HG03558 (cell line): ENCODE measurements around the gene OR2B2.

Source experiments
- ATAC-seq: cut with Tn5 transposase; IDR thresholded peaks from one replicate; pipeline ENCODE4 v1.9.1; 2021; ENCODE audit warnings: moderate number of reproducible peaks; ENCODE audit not compliant: unreplicated experiment; ENCODE audit errors: extremely low read depth

Gene OR2B2

DNA sequence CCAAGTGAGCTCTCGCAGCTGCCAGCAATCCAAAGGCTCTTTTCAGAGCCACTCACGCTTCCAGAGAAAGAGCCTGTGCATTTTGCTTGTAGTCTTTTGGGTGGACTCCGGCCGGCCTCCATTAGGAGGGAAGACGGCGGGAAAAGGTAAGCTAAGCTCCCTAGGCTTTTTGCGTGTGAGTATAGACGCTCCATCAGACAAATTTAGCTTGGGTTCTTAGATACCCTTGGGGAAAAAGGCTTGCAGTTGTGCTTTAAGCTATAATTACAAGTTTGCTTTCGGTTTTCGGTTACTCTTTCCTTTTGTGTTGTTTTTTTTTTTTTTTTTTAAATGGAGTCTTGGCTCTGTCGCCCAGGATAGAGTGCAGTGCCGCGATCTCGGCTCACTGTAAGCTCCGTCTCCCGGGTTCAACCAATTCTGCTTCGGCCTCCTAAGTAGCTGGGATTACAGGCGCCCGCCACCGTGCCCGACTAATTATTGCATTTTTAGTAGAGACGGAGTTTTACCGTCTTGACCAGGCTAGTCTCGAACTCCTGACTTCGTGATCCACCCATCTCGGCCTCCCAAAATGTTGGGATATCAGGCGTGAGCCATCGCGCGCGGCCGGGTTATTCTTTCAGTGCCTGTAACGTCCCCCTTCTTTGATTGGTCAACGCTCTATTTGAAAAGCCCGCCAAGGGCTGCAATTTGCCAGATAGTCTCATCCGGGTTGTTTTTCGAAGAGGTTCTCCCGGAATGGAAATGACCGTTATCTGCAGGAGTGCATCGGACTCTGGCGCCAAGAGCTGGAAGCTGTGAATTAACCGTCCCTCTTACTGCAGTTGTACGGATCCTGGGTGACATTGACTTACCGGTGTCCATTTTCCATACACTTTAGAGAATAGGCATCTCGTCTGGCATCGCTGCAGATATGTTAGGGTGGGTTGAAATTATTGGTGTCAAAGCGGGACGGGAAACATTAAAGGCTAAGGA lies 18.1 kb downstream of the OR2B2 start:
- ATAC-seq: no peak

DNA sequence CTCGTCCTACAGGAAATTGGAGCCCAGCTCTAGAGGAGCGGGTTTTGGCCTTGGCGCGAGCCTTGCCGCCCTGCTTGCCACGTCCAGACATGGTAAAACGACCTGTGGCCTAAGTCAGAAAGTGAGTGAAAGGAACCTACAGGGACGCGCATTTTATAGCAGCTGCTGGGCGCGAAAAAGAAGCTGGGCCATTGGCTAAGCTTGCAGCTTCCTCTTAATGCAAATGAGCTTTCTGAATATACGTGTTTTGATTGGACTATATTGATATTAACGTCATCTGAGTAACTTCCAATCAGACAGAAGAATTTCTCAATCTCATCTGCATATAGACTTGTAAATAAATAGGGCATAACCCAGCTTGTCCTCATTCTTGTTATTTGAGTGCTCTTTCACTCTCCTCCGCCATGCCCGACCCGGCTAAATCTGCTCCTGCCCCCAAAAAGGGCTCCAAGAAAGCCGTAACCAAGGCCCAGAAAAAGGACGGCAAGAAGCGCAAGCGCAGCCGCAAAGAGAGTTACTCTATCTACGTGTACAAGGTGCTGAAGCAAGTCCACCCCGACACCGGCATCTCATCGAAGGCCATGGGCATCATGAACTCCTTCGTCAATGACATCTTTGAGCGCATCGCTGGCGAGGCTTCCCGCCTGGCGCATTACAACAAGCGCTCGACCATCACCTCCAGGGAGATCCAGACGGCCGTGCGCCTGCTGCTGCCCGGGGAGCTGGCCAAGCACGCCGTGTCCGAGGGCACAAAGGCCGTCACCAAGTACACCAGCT lies 18.9 kb downstream of the OR2B2 start:
- peak; percentile 39 for ATAC-seq

DNA sequence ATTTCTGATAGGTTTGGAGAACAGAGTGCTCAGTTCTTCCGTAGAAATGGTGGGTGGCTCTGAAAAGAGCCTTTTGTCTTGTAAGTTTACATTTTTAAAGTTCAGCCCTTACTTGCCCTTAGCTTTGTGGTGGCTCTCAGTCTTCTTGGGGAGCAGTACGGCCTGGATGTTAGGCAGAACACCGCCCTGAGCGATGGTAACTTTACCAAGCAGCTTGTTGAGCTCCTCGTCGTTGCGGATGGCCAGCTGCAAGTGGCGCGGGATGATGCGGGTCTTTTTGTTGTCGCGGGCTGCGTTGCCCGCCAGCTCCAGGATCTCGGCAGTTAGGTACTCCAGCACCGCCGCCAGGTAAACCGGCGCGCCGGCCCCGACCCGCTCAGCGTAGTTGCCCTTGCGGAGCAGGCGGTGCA lies 19.5 kb downstream of the OR2B2 start:
- ATAC-seq: no peak

DNA sequence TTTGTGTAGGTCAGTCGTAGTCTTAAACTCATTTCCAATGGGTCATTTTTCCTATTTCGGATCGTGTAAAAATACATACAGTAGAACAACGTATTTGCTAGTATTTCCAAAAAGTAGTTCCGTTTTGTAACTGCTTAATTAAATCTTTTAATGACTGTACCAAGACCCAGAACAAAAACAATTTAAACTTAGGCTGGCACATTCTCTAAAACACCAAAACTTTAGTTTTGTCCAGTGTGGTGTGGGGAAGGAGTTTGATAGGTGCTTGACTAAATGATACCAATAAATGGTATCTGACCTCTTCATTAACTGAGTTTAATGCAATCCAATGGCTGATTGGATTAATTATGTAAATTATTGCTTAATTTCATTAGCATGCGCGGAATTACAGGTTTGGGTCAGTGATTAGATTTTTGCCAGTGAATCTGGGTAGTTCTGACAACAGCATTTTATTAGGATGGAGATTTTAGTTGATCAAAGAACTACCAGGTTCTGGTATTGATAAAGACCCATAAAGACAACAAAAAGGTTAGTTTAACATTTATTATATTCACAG lies 20.8 kb downstream of the OR2B2 start:
- ATAC-seq: no peak

DNA sequence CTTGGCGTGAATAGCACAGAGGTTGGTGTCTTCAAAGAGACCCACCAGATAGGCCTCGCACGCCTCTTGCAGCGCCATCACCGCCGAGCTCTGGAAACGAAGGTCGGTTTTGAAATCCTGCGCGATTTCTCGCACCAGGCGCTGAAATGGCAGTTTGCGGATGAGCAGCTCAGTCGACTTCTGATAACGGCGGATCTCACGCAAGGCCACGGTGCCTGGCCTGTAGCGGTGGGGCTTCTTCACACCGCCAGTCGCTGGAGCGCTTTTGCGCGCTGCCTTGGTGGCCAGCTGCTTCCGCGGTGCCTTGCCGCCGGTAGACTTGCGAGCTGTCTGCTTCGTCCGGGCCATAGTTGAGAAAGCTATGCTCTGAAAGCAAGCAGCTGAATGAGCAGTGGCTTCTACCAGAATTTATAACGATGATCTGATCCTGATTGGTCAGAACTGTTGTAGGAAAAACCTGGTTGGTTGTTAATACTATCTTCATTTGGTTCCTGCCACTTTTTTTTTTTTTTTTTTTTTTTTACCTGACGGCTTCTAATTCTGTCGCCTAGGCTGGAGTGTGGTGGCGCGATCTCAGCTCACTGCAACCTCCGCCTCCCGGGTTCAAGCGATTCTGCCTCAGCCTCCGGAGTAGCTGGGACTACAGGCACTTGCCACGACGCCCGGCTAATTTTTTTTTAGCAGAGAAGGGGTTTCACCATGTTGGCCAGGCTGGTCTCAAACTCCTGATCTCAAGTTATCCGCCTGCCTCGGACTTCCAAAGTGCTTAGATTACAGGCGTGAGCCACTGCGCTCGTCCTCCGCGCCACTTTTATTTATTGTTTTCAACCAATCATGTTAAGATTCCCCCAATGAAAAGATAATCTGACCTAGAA lies 21.5 kb downstream of the OR2B2 start:
- peak; percentile 26 for ATAC-seq

DNA sequence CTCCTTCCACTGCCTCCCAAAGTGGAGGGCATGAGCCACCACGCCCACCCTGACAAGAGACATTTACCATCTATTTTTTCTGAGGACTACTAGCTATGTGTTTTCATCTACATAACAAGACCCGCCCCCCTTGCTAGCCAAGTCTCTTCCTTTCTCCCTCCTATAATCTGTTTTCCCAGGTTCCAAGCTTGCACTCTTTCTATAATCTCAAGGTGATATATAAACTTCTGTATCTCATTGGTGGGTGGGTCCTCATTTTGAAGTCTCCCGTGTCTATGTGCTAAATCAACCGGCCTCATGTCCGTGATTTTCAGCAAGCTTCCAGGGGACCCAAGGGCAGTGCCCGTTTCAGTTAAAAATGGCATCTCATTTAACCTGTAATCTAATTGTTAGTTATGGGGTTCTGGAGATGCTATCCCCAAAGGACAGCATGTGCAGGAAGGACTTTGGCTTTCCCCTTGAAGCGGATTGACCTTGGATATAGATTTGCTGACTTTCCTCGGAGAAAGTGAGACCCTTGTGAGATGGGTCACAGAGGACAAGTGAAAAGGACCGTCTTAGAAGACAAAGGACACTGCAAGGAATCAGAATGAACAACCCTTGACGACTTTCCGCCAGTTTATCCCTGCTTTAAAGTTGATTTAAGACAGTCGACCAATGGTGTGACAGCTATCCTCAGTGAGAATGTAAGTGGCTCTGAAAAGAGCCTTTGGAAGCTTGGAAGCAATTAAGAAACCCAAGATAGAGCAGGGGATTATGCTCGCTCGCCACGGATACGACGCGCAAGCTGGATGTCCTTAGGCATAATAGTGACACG lies 22.4 kb downstream of the OR2B2 start:
- ATAC-seq: peak; percentile 0

DNA sequence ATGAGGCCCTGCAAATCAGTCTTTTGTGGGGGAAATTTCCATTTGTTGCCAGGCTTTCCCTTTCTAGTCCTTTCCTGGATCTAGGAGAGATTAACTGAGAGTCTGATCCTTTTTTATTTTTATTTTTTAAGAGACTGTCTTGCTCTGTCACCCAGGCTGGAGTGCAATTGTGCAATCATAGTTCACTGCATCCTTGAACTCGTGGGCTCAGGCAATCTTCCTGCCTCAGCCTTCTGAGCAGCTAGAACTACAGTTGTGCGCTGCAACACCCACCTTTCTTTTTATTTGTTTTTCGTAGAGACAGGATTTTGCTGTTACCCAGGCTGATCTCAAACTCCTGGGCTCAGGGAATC lies 22.9 kb downstream of the OR2B2 start:
- no peak for ATAC-seq

DNA sequence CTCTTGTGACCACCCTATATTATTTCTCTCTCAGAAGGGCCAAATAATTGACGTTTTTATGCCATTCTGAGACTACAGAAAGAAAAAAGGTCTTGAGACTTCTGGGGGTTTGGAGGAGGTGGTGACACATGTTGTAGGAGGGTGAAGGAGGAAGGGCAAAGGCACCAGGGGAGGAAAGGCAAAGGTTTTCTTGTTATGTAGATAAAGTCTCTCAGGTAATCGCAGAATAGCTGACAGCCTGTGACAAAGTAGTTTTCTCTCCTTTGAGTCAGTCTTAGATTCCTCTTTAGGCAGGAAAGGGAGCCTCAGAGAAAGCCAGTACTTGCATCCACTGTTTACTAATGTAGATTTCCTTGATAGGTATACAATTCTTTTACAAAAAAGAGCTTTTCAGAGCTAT lies 23.6 kb downstream of the OR2B2 start:
- ATAC-seq: no peak

DNA sequence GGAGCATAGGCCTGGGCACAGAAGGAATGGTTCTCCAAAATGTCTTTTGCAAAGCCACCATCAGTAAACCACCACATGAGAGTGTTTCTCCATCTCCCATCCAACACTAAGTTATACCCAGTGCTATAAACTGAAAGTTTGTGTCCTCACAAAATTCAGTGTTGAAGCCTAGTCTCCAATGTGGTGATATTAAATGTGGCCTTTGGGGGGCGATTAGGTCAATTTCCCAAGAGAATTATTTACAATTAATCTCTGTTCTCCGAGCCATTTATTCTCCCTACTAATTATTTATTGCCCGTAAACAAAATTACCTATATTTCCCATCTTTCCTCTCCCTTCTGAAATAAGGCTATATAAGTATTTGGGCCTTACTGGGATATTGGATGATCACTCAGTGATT lies 26.1 kb downstream of the OR2B2 start:
- ATAC-seq: no peak

DNA sequence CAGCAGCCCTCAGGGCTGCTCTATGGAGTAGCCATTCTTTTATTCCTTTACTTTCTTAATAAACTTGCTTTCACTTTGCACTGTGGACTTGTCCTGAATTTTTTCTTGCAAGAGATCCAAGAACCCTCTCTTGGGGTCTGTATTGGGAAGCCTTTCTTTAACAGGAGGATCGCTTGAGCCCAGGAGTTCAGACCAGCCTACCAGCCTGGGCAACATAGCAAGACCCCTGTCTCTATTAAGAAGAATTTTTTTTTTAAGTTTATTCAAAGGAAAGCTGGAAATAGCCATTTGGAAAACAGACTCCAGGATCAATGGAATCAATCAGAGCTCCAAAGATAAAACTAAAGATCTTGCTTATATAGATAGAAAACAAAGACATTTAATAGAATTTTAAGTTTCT lies 29.1 kb downstream of the OR2B2 start:
- no peak for ATAC-seq

DNA sequence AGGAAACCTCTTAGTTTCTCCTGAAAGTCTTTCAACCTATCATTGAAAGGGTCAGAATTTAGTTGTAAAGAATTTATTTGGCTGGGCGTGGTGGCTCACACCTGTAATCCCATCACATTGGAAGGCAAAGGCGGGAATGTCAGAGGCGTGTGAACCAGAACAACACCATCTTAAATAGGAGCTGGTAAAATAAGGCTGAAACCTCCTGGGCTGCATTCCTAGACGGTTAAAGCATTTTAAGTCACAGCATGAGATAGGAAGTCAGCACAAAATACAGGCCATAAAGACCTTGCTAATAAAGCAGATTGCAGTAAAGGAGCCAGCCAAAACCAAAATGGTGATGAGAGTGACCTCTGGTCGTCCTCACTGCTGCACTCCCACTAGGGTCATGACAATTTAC lies 29.6 kb downstream of the OR2B2 start:
- no peak for ATAC-seq

DNA sequence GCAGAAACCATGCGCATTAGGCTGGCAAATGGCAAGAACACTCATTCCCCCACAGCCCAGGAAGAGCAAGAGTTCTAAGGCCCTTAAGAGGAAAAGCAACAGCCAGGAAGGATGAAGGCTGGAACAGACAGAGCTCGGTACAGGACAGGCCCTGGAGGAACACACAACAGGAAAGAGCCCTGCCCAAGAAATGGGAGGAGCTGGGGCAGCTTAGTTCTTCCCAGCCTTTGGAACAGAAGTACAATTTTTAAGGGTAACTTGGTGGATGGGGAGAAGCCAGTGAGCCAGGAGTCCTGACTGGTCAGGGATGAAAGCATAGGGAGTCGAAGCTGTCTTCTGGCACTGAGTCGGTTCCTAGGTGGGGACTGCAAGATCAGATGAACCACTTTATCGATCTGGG lies 32.4 kb downstream of the OR2B2 start:
- no peak for ATAC-seq

DNA sequence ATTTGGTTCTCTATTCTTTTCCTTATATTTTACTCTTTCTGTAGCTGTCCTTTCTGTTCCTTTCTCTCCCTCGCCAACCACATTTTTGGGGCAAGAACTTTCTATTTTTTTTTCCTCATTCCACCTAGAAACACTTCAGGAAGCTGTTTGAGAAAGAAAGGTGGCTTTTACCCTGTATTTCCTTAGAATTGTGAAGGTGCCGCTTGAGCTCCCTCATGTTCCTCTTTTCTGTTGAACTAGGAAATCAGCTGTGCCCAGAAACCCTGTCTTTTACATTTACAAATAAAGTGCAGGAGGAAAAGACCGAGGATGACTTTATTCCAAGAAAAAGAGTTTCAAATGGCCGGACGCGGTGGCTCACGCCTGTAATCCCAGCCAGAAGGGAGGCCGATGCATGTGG lies 38.2 kb downstream of the OR2B2 start:
- no peak for ATAC-seq

DNA sequence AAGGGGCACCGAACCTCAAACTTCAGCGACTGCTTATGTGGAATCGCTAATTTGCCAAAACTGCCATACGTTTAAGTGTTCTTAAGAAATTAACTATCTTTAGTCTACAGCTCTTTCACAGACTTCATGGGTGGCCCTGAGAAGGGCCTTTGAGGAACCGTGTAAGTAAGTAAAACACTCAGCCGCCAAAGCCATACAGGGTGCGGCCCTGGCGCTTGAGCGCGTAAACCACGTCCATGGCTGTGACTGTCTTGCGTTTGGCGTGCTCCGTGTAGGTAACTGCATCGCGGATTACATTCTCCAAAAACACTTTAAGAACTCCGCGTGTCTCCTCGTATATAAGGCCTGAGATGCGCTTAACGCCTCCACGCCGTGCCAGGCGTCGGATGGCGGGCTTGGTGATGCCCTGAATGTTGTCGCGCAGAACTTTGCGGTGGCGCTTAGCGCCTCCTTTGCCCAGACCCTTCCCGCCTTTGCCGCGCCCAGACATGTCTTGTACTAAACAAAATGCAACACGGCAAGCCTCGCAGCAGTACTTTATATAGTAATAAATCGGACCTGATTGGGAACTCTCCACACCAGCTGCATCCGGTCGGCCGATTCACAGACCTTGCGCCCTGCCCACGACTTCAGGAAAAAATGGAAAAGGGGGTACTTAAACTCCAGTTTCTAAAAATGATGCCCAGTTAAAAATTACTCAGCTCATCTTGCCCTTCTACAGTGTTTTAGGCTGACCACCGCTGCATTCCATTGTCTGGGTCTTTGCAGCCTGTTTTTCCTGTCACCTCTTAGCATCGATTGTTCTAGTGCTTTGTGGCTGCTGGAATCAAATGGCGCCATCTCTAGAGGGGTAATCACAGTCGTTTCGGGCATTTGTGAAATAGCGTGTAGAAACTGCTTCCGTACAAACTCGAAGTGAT lies 38.9 kb downstream of the OR2B2 start:
- ATAC-seq: no peak

DNA sequence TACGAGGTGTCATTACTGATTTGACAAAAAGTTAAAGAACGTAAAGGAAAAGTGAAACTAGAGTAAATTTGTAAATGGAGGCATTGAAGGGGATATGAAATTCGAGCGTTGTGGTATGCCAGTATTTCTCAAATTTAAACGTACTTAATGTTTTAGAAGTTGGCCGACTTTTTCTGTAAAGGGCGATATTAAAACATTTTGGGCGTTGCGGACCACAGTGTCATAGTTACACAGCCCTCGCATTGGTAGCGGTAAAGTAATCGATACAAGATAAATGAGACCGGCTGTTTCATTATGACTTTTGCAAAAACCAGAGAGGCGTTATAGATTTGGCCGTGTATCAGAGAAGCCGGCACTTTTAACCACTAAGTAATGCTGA lies 39.6 kb downstream of the OR2B2 start:
- no peak for ATAC-seq

DNA sequence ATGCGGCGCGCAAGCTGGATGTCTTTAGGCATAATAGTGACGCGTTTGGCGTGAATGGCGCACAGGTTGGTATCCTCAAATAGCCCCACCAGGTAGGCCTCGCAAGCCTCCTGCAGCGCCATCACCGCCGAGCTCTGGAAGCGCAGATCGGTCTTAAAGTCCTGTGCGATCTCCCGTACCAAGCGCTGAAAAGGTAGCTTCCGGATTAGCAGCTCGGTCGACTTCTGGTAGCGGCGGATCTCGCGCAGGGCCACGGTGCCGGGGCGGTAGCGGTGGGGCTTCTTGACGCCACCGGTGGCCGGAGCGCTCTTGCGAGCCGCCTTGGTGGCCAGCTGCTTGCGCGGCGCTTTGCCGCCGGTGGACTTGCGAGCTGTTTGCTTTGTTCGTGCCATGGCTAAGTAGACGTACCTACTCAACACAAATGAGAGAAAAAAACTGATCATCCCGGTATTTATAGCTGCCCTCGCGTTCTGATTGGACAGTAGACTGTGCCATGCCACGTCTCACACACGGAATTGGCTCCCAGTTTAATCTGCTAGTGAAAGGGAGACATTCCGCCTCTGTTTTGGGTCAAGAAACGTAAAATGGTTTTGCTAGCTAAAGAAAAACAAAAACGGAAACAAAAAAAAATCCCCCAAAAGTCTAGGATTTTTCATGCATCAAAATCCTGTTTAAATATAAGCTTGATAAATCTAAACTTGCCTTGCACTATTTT lies 40.1 kb downstream of the OR2B2 start:
- peak; percentile 34 for ATAC-seq

DNA sequence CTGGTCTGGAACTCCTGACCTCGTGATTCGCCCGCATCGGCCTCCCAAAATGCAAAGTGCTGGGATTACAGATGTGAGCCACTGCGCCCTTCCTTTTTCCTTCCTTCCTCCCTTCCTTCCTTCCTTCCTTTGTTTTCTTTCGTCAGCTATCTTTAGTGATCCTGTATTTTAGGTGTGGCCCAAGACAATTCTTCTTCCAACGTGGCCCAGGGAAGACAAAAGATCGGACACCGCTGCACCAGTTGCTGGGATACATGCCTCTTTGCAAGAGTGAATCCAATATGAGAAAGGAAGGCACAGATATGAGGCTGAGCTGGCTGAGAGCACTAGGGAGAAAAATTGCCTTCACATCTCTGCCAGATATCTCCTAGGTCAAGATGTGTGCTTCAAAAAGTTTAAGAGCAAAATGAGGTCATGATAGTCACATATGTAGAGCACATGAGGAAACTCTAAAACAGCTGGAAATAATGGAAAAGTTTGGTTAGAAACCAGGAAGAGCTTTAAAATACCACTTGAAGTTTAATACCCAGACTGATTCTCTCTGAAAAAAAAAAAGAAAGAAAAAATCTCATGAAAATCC lies 41.8 kb downstream of the OR2B2 start:
- no peak for ATAC-seq
